Natural killer cell (primary cell): Measurements from ENCODE around the gene SLC35D1. TPM values are rescaled to one million over a fixed set of nuclear protein-coding genes. Genes with fewer than 3 reads are reported as not detected.

ENCODE experiments used
- ATAC-seq, 3 donors: fragments of 150-1000 bp in 2 of 3; fragments of 200-7000 bp in 1 of 3; cut with Tn5 transposase; 1 replicate in 1 of 3; 2 replicates in 2 of 3; pipeline ENCODE4 v1.10.0; 2021; ENCODE audit warnings: mild to moderate bottlenecking in 2 of 3, moderate library complexity in 2 of 3
- DNase-seq, 2 donors: peaks; one replicate each; pipeline versions ENCODE4 v3.0.0 to v3.0.0-alpha.2; 2013 to 2021; ENCODE audit warnings: mixed read lengths in 1 of 2
- H3K27ac ChIP-seq: one replicate; pipeline ENCODE4 v1.5.1; 2013; ENCODE audit warnings: mild to moderate bottlenecking, low read length
- H3K27me3 ChIP-seq: one replicate; pipeline ENCODE4 v1.6.1; 2013; ENCODE audit warnings: low read length; ENCODE audit not compliant: control insufficient read depth, insufficient read depth
- H3K36me3 ChIP-seq: one replicate; pipeline ENCODE4 v1.6.1; 2013; ENCODE audit warnings: low read length; ENCODE audit not compliant: control insufficient read depth, insufficient read depth
- H3K4me1 ChIP-seq: one replicate; pipeline ENCODE4 v1.6.1; 2013; ENCODE audit warnings: low read length; ENCODE audit not compliant: control insufficient read depth, insufficient read depth
- H3K4me3 ChIP-seq: one replicate; pipeline ENCODE4 v1.5.1; 2013; ENCODE audit warnings: low read length
- H3K9me3 ChIP-seq: one replicate; pipeline ENCODE4 v1.6.1; 2013; ENCODE audit warnings: low read length; ENCODE audit not compliant: control insufficient read depth, insufficient read depth
- H3K27ac Mint-ChIP-seq, 2 donors: one replicate each; pipeline ENCODE4 v1.8.0; 2022; ENCODE audit warnings: mild to moderate bottlenecking in 2 of 2, mixed read lengths in 2 of 2, moderate library complexity in 1 of 2
- H3K27me3 Mint-ChIP-seq, 2 donors: one replicate each; pipeline ENCODE4 v1.8.0; 2022; ENCODE audit warnings: low read depth in 2 of 2, mixed read lengths in 2 of 2
- H3K36me3 Mint-ChIP-seq: one replicate; pipeline ENCODE4 v1.8.0; 2022; ENCODE audit warnings: mixed read lengths
- H3K4me1 Mint-ChIP-seq, 2 donors: one replicate each; pipeline ENCODE4 v1.8.0; 2022; ENCODE audit warnings: mixed read lengths in 2 of 2
- H3K4me3 Mint-ChIP-seq: one replicate; pipeline ENCODE4 v1.8.0; 2022; ENCODE audit warnings: mild to moderate bottlenecking, moderate library complexity, mixed read lengths
- H3K9me3 Mint-ChIP-seq, 2 donors: one replicate each; pipeline ENCODE4 v1.8.0; 2022; ENCODE audit warnings: mixed read lengths in 2 of 2
- CTCF ChIP-seq: fragments of 200-600 bp; IDR thresholded peaks from one replicate; pipeline ENCODE4 v1.8.0; 2022; ENCODE audit warnings: antibody characterized with exemption
- WGBS: methylation state at CpG from one replicate; pipeline ENCODE4 v1.1.7; 2013; ENCODE audit warnings: missing lambda C conversion rate; ENCODE audit not compliant: insufficient coverage; 5-methylcytosine and 5-hydroxymethylcytosine counted together
- intact Hi-C: fragments of 100-400 bp; cut with micrococcal nuclease; formaldehyde crosslinking; loops from one replicate; pipeline ENCODE4 v1.14.2; 2022
- total RNA-seq, 4 donors: library from RNA; stranded (reverse); fragments of 120-200 nt in 1 of 4; gene quantifications; one replicate each; pipeline versions ENCODE4 v1.2.3 to v1.2.4, GENCODE V29; 2013 to 2022

Gene SLC35D1
- total RNA-seq, 3 donors from 2014 or later (not counting 1 experiment from before 2014, with no cell fraction given) = 12.9 to 17.0 (median 16.1) TPM

- H3K4me1 ChIP-seq = no peaks in the 10 kb centered on the region
- H3K27me3 ChIP-seq = no peaks in the 10 kb centered on the region
- H3K27ac Mint-ChIP-seq = no peak overlapping the region
- DNase-seq = no peak
- no peak overlapping the region for H3K4me3 ChIP-seq
- no peak overlapping the region for H3K4me3 Mint-ChIP-seq
- H3K27ac ChIP-seq = no peak overlapping the region
- H3K36me3 Mint-ChIP-seq = no peaks in the 10 kb centered on the region
- H3K9me3 ChIP-seq = no peaks in the 10 kb centered on the region
- no peak for ATAC-seq
- H3K36me3 ChIP-seq = no peaks in the 10 kb centered on the region
- H3K27me3 Mint-ChIP-seq = peaks cover 3 to 46% of the 10 kb centered on the region in 2 donors
- intact Hi-C loops = no loop called here
- H3K4me1 Mint-ChIP-seq = peaks cover 7 to 9% of the 10 kb centered on the region in 2 donors
- TF ChIP-seq CTCF = no peak
- no peaks in the 10 kb centered on the region for H3K9me3 Mint-ChIP-seq
These were observed 43.4 kb upstream of the SLC35D1 start for GRCh38 chr1:67097305-67097704.

GRCh38 chr1:67094191-67094590 is 40.2 kb upstream of the SLC35D1 start:
- ATAC-seq = no peak

GRCh38 chr1:67089685-67090208 is 35.8 kb upstream of the SLC35D1 start:
- Histone ChIP-seq H3K27me3 (no peaks in the 10 kb centered on the region), H3K27ac (no peak overlapping the region), H3K4me3 (no peak overlapping the region), H3K36me3 (no peaks in the 10 kb centered on the region), H3K4me1 (no peaks in the 10 kb centered on the region), H3K9me3 (no peaks in the 10 kb centered on the region)
- no peaks in the 10 kb centered on the region for H3K36me3 Mint-ChIP-seq
- WGBS = 89% methylated on average over 1 of the region's 1 CpG
- H3K27ac Mint-ChIP-seq = no peak overlapping the region
- no peak overlapping the region for H3K4me3 Mint-ChIP-seq
- no peak for TF ChIP-seq CTCF
- ATAC-seq (no peak), DNase-seq (no peak)
- no peaks in the 10 kb centered on the region for H3K9me3 Mint-ChIP-seq
- intact Hi-C loops = no loop called here
- no peaks in the 10 kb centered on the region for H3K4me1 Mint-ChIP-seq
- peaks cover 3 to 7% of the 10 kb centered on the region in 2 donors for H3K27me3 Mint-ChIP-seq

More at GRCh38 chr1:67094191-67094590, 40.2 kb upstream of the SLC35D1 start:
- no peak overlapping the region for H3K27ac Mint-ChIP-seq
- Histone ChIP-seq H3K9me3 (no peaks in the 10 kb centered on the region), H3K27me3 (no peaks in the 10 kb centered on the region), H3K36me3 (no peaks in the 10 kb centered on the region), H3K27ac (no peak overlapping the region), H3K4me3 (no peak overlapping the region), H3K4me1 (no peaks in the 10 kb centered on the region)
- WGBS = 100% methylated on average over 1 of the region's 2 CpGs
- TF ChIP-seq CTCF = no peak
- intact Hi-C loops = no loop called here
- H3K4me3 Mint-ChIP-seq = no peak overlapping the region
- H3K27me3 Mint-ChIP-seq = peaks cover 3 to 34% of the 10 kb centered on the region in 2 donors
- H3K4me1 Mint-ChIP-seq = no peaks in the 10 kb centered on the region
- H3K36me3 Mint-ChIP-seq = no peaks in the 10 kb centered on the region
- DNase-seq = no peak
- no peaks in the 10 kb centered on the region for H3K9me3 Mint-ChIP-seq

- Histone ChIP-seq H3K27ac (no peak overlapping the region), H3K9me3 (no peaks in the 10 kb centered on the region), H3K4me1 (no peaks in the 10 kb centered on the region), H3K36me3 (no peaks in the 10 kb centered on the region), H3K4me3 (no peak overlapping the region), H3K27me3 (no peaks in the 10 kb centered on the region)
- TF ChIP-seq CTCF = no peak
- ATAC-seq (no peak), DNase-seq (no peak)
- no peaks in the 10 kb centered on the region for H3K4me1 Mint-ChIP-seq
- intact Hi-C loops = no loop called here
- 100% methylated on average over 1 of the region's 1 CpG for WGBS
- H3K27ac Mint-ChIP-seq = no peak overlapping the region
- H3K27me3 Mint-ChIP-seq = peaks cover 3 to 7% of the 10 kb centered on the region in 2 donors
- no peaks in the 10 kb centered on the region for H3K36me3 Mint-ChIP-seq
- H3K9me3 Mint-ChIP-seq = no peaks in the 10 kb centered on the region
- H3K4me3 Mint-ChIP-seq = no peak overlapping the region
These were observed 34.5 kb upstream of the SLC35D1 start for GRCh38 chr1:67088440-67088839.
